ENCODE measurements around the gene RPP21.

RPP21 gene

GRCh38 chr6:30344868-30345671 lies at the start of gene RPP21:
TSS of gene RPP21 (plus strand) at chr6:30345156. CDS start at chr6:30345172, 16 bp downstream.
- DNase-seq = peak; percentile 91

GRCh38 chr6:30295837-30296236 lies 49.1 kb upstream of the RPP21 start:
- no peak for DNase-seq

- DNase-seq = no peak
These were observed 41.0 kb upstream of the RPP21 start for GRCh38 chr6:30304002-30304401.

- DNase-seq = no peak
These were observed 33.9 kb upstream of the RPP21 start for GRCh38 chr6:30311101-30311500.

DNA sequence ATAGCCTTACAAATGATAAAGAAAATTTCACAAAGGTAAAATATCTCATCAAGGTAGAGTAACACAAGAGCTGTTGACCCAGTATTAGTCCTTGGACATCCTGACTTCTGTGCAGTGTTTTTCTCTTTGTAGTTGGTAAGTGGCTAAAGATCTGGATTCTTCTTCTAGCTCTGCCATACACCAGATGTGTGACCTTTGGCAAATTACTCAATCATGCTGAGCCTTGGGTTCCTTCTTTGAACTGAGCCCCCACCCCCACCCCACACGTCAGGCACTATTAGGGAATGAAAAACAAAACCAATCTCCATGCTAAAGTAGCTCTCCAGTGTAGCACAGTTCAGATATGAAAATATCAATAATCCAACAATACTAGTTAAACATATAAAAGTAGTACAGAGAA lies 33.3 kb upstream of the RPP21 start:
- no peak for DNase-seq

DNA sequence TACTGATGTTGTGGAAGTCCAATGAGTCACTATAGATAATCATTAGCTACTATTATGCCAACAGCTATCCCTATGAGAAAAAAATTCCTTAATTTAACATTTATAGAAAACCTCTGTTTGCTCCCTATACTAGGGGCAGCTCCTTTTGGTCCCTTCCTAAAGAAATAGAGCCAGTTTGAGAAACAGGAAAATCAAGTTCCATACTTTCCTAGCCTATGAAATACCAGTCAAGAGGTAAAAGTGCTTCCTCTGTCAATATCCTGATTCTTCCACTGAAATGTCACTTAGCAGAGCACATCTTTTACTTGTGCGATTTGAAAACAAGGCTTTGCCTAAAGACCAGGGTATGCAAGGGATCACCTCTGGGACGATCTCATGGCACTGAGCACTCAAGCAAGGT lies 32.7 kb upstream of the RPP21 start:
- no peak for DNase-seq

GRCh38 chr6:30312676-30313321 lies 32.2 kb upstream of the RPP21 start:
- no peak for DNase-seq

DNA sequence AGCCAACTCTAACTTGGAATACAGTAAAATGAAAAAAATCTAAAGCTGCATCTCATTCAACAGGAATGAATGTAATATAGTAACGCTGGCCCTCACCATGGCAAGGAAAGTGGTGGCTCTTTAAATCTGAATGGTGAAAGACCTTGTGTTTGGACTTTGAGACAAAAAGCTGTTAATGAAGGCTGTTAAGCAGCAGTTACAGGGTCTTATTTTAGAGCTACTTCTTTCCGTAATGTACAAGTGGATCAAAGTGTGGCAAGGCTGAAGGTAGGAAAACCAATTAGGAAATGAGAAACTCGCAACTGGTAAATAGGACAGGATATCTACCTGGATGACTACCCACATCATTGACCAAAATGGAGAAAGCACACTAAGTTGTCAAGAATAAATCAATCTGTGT lies 29.8 kb upstream of the RPP21 start:
- no peak for DNase-seq

- no peak for DNase-seq
These were observed 26.9 kb upstream of the RPP21 start for GRCh38 chr6:30317913-30318589.

DNA sequence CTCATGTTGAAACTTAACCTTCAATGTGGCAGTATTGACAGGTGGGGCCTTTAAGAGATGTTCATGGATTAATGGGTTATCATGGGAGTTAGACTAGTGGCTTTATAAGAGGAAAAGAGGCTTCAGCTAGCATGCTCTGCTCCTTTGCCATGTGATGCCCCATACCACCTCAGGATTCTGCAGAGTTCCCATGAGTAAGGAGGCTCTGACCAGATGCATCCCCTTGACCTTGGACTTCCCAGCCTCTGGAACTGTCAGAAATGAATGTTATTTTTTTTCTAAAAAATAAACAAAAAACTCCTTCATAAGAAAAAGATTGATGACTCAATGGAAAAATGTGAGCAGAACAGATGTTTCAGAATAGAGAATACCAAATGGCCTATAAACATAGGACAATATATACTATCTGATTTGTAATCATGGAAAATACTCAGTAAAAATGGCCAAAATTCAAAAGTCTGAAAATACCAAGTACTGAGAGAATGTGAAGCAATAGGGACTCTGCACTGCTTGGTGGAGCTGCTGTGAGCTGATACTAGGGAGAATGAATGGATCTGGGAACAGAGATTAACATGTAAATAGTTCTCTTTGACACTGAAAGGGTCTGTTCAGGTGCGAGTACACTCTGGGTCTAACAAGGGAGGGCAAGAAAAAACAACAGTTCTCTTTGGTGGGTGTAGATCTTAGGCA lies 25.7 kb upstream of the RPP21 start:
- DNase-seq = no peak

GRCh38 chr6:30321692-30322388 lies 23.1 kb upstream of the RPP21 start:
- no peak for DNase-seq

DNA sequence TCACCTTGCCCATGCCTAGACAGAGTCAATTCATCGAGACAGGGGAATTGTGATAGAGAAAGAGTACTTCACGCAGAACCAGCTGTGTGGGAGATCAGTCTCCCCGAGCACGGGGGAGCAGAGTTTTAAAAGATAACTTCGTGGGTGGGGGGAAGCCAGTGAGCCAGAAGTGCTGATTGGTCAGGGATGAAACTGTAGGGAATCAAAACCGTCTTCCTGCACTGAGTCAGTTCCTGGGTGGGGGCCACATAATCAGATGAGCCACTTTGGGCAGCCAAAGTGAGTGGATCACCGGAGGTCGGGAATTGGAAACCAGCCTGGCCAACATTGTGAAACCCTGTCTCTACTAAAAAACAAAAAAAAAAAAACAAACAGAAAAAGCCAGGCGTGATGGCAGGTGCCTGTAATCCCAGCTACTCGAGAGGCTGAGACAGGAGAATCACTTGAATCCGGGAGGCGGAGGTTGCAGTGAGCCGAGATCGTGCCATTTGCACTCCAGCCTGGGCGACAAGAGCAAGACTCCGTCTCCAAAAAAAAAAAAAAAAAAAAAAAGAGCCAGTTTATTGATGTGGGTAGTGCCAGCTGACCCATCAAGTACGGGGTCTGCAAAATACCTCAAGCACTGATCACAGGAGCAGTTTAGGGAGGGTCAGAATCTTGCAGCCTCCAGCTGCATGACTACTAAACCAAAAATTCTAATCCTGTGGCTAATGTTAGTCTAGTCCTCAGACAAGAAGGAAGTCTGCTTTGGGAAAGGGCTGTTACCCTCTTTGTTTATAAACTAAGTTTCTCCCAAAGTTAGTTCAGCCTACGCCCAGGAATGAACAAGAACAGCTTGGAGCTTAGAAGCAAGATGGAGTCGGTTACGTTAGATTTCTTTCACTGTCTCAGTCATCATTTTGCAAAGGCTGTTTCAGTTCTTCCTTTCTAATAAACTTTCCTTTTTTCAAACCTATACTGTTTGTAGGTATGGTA lies 22.1 kb upstream of the RPP21 start:
- DNase-seq = no peak

GRCh38 chr6:30323806-30324205 lies 21.1 kb upstream of the RPP21 start:
- DNase-seq = no peak

DNA sequence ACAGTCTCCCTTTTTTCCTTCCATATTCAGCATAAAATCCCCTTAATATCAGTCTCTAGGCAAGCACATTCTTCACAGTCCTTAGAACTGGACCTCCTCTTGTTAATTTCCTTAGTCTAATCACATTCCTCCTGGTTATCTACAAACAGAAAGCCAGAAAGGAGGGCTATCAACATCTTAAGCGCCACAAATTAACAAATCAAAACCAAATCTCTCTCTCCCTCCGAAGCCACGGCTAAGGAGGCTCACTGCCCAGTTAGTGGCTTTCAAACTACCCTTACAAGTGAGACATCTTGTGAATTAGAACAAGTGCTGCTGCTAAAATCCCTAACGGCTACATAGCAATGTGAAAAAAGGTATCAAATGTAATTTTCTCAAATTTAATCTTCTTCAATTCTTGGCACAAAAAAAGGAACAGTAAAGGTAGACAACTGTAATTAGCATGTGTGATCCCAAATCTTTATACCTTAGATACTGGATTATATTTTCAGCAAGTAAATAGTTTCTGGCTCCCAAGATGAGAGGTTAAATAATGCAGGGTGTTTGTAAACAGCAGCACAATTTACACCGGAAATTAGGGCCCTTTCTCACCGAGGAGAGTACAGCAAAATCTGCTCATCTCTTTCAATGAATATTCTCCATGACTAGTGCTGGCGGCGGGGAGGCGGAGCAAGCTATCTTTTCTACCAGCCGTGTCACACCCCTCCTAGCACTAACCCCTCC lies 19.6 kb upstream of the RPP21 start:
- DNase-seq = no peak

DNA sequence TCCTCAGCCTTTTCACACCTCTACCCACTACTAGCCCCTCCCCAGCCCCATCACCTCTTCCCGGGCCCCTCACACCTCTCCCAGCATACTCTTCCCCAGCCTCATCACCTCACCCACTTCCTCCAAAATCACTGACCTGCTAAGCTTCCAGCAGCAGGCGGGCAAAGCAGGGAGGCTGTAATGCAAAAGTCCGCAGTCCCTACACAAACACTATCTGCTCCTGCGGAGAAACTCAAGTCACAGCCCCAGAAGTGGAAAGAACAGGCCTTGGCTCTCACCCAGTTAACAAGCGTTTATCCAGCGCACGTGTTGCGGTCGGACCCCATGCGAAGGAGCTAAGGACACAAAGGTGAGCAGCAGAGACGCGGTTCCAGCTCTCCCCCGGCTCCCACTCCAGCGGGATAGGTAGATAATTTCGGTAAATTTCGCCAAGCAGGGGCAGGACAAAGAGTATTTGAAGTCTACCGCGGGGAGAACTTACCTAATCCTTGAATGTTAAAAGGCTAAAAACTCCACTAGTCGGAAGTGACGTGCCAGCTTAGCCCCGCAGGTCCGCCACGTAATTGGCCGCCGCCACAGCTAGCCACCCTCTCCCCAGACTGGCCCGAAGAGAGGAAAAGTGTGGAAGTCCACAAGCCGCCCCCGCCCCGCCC lies 19.0 kb upstream of the RPP21 start:
- peak; percentile 92 for DNase-seq

DNA sequence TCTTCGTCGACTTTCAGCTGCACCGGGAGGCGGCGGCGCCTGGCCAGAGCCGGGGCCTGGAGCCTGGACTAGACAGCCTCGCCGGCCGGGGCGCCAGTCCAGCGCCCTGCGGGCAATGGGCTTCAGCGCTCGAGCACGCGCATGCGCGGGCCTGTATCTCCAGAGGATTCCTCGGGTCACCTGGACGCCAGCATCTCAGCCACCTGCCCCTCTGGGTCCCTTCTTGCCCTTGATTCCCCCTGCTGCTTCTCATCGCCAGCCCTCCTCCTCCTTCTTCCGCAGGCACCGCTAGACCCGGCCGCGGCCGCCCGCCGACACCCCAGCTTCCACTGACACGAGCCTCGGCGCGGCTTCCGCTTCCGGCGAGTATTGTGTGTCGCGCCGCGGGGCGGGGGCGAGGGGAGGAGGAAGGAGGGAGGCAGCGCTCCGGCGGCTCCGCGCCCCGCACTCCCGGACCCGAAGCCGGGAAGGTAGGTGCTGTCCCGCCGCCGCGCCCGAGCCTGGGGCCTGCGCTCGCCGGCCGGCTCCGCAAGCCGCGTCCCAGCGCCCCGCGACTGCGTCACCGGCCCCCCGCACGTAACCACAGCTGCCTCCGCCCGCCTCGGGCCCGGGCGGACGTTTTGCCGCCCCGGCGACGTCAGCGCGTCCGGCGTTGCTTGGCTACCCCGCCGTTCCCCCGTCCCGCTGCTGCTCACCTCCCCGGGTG lies 18.3 kb upstream of the RPP21 start, which contains the start of gene TRIM39:
Gene TRIM39 (plus strand): TSS at position 402 of the 706 bp plus-strand sequence. CDS start 2,391 bp downstream, outside the sequence.
- DNase-seq = peak; percentile 93

DNA sequence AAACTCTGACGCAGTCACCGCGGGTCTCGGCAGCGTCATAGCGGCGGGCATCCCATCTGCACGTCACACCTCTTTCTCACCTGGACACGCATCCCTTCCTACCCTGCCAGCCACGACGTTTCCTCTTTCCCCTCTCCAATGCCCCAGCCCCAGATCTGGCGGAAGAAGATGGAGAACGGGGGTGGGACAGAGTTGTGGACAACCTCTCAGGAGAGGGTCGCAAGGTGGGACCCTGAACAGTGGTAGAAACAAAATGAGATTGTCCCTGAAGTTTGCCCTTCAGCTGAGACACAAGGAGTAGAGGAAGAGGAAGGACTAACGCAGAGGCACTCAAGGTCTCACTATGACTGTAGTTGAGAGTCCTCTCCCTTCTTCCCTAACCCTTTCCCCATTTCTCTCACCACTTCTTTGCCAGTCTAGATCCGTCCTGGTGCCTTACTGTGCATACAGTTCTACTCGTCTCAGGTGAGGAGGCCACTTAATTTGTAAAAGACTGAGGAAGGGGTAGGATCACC lies 17.7 kb upstream of the RPP21 start:
- DNase-seq = peak; percentile 34

GRCh38 chr6:30328397-30328796 lies 16.6 kb upstream of the RPP21 start:
- no peak for DNase-seq

GRCh38 chr6:30329331-30329730 lies 15.6 kb upstream of the RPP21 start:
- no peak for DNase-seq

All from NCI-H69 (cell line).